IMR-90 (cell line): Measurements from ENCODE around the gene ZNF346. TPM values are rescaled to one million over a fixed set of nuclear protein-coding genes. Genes with fewer than 3 reads are reported as not detected.
"Not testable (repeated sequence)": the region's sequence is repeated elsewhere in the genome, so short reads cannot be mapped to it uniquely, and the experiment has no call there.

ENCODE experiments used
- ATAC-seq: fragments of 200-7000 bp; cut with Tn5 transposase; 2 replicates; pipeline ENCODE4 v1.9.1; 2020; ENCODE audit warnings: low read depth, mild to moderate bottlenecking, moderate library complexity
- BruUV-seq: library from RNA; stranded (reverse); fragments of 400-500 nt; replicated peaks from 2 replicates; lab custom pipeline; 2021; lab: Mats Ljungman, UMichigan
- CTCF ChIA-PET: fragments of 300-600 bp; formaldehyde crosslinking; extraction: SDS; loops from one replicate; lab custom pipeline; 2021; ENCODE audit warnings: antibody characterized with exemption; lab: Yijun Ruan, JAX
- POLR2A ChIA-PET: fragments of 300-600 bp; sonication (Branson Sonifier 250); formaldehyde crosslinking; loops from one replicate; lab custom pipeline; 2022; ENCODE audit warnings: antibody characterized with exemption; ENCODE audit not compliant: unreplicated experiment; lab: Charles Lee
- DNase-seq: peaks from one replicate; pipeline ENCODE4 v3.0.0; 2013
- H2AFZ ChIP-seq: replicated peaks from 2 replicates; pipeline ENCODE3; 2013; ENCODE audit warnings: low read length, mild to moderate bottlenecking; ENCODE audit not compliant: poor library complexity
- H2AK5ac ChIP-seq: 2 replicates; pipeline ENCODE4 v1.6.1; 2013; ENCODE audit warnings: low read depth, low read length, inconsistent platforms
- H2AK9ac ChIP-seq: replicated peaks from 2 replicates; pipeline ENCODE3; 2013; ENCODE audit warnings: mild to moderate bottlenecking, low read depth, low read length, moderate library complexity; ENCODE audit not compliant: poor library complexity
- H2BK120ac ChIP-seq: 2 replicates; pipeline ENCODE4 v1.6.1; 2013; ENCODE audit warnings: low read depth, low read length, inconsistent platforms
- H2BK15ac ChIP-seq: 3 replicates; pipeline ENCODE4 v1.6.1; 2013; ENCODE audit warnings: low read depth, low read length, inconsistent platforms
- H2BK20ac ChIP-seq: 2 replicates; pipeline ENCODE4 v1.6.1; 2013; ENCODE audit warnings: low read depth, mild to moderate bottlenecking, inconsistent platforms, low read length, moderate library complexity
- H2BK5ac ChIP-seq: 2 replicates; pipeline ENCODE4 v1.6.1; 2013; ENCODE audit warnings: mild to moderate bottlenecking, low read depth, low read length, inconsistent platforms; ENCODE audit not compliant: poor library complexity, severe bottlenecking
- H3K14ac ChIP-seq: replicated peaks from 2 replicates; pipeline ENCODE4 v1.6.1; 2013; ENCODE audit warnings: low read depth, low read length, inconsistent platforms
- H3K18ac ChIP-seq: 2 replicates; pipeline ENCODE4 v1.6.1; 2013; ENCODE audit warnings: low read depth, low read length, control low read depth
- H3K23ac ChIP-seq: 2 replicates; pipeline ENCODE4 v1.6.1; 2013; ENCODE audit warnings: low read depth, low read length, inconsistent platforms
- H3K27ac ChIP-seq: 2 replicates; pipeline ENCODE4 v1.5.1; 2013; ENCODE audit warnings: mild to moderate bottlenecking, control low read depth, low read length; ENCODE audit not compliant: insufficient read depth
- H3K27me3 ChIP-seq: 2 replicates; pipeline ENCODE4 v1.6.1; 2013; ENCODE audit warnings: low read length; ENCODE audit not compliant: control insufficient read depth, insufficient read depth
- H3K36me3 ChIP-seq: 2 replicates; pipeline ENCODE4 v1.6.1; 2013; ENCODE audit warnings: low read length, mixed read lengths; ENCODE audit not compliant: control insufficient read depth, insufficient read depth
- H3K4ac ChIP-seq: 2 replicates; pipeline ENCODE4 v1.6.1; 2013; ENCODE audit warnings: low read depth, low read length, inconsistent platforms
- H3K4me1 ChIP-seq: 2 replicates; pipeline ENCODE4 v1.6.1; 2013; ENCODE audit warnings: low read length, mixed read lengths; ENCODE audit not compliant: control insufficient read depth, insufficient read depth
- H3K4me2 ChIP-seq: 2 replicates; pipeline ENCODE4 v1.6.1; 2013; ENCODE audit warnings: low read depth, mild to moderate bottlenecking, control low read depth, low read length, moderate library complexity
- H3K4me3 ChIP-seq: 2 replicates; pipeline ENCODE4 v1.5.1; 2013; ENCODE audit warnings: low read depth, mild to moderate bottlenecking, control low read depth, low read length, moderate library complexity; ENCODE audit not compliant: insufficient read depth
- H3K56ac ChIP-seq: 2 replicates; pipeline ENCODE4 v1.6.1; 2013; ENCODE audit warnings: low read length, inconsistent platforms; ENCODE audit not compliant: insufficient read depth; ENCODE audit errors: extremely low read depth
- H3K79me1 ChIP-seq, 2 experiments: 2 replicates each; pipeline ENCODE4 v1.6.1; 2013; ENCODE audit warnings: low read length in 2 of 2, inconsistent platforms in 1 of 2, low read depth in 1 of 2
- H3K9ac ChIP-seq: 2 replicates; pipeline ENCODE4 v1.6.1; 2013; ENCODE audit warnings: low read depth, low read length, control low read depth
- H3K9me1 ChIP-seq: 2 replicates; pipeline ENCODE4 v1.6.1; 2013; ENCODE audit warnings: low read length, inconsistent platforms; ENCODE audit not compliant: insufficient read depth
- H3K9me3 ChIP-seq: 2 replicates; pipeline ENCODE4 v1.6.1; 2013; ENCODE audit warnings: low read length; ENCODE audit not compliant: control insufficient read depth, insufficient read depth
- H4K20me1 ChIP-seq: 2 replicates; pipeline ENCODE4 v1.6.1; 2013; ENCODE audit warnings: low read length, inconsistent platforms; ENCODE audit not compliant: insufficient read depth
- H4K5ac ChIP-seq: 2 replicates; pipeline ENCODE4 v1.6.1; 2013; ENCODE audit warnings: mild to moderate bottlenecking, low read depth, low read length, control low read depth
- H4K8ac ChIP-seq, 2 experiments: 2 replicates each; pipeline ENCODE4 v1.6.1; 2013; ENCODE audit warnings: low read depth in 2 of 2, low read length in 2 of 2, control low read depth in 1 of 2, inconsistent platforms in 1 of 2
- H4K91ac ChIP-seq: 2 replicates; pipeline ENCODE4 v1.6.1; 2013; ENCODE audit warnings: low read depth, low read length, inconsistent platforms; ENCODE audit not compliant: insufficient read depth
- CHD1 ChIP-seq: IDR thresholded peaks from 2 replicates; pipeline ENCODE4 v1.6.1; 2012; ENCODE audit warnings: low read depth, low read length, improper control_type of control experiment
- ELK1 ChIP-seq: fragments of 150-350 bp; IDR thresholded peaks from 2 replicates; pipeline ENCODE4 v1.6.1; 2016; ENCODE audit warnings: low read depth, mild to moderate bottlenecking, low read length, moderate library complexity, borderline replicate concordance
- FOS ChIP-seq: fragments of 150-350 bp; IDR thresholded peaks from 2 replicates; pipeline ENCODE4 v1.6.1; 2016; ENCODE audit warnings: low read depth, low read length
- MAFK ChIP-seq: IDR thresholded peaks from 2 replicates; pipeline ENCODE4 v1.6.1; 2012; ENCODE audit warnings: low read depth, low read length, improper control_type of control experiment
- MXI1 ChIP-seq: IDR thresholded peaks from 2 replicates; pipeline ENCODE4 v1.6.1; 2012; ENCODE audit warnings: low read depth, mild to moderate bottlenecking, low read length, moderate library complexity, borderline replicate concordance
- RCOR1 ChIP-seq: IDR thresholded peaks from 2 replicates; pipeline ENCODE4 v1.6.1; 2012; ENCODE audit warnings: mild to moderate bottlenecking, low read length, improper control_type of control experiment; ENCODE audit not compliant: insufficient replicate concordance
- WGBS, 2 experiments: methylation state at CpG; one replicate each; pipeline versions ENCODE4 v1.1.5 to v1.1.7; 2013; ENCODE audit warnings: missing lambda C conversion rate in 2 of 2; ENCODE audit not compliant: insufficient read length in 1 of 2; ENCODE audit errors: extremely low coverage in 2 of 2; 5-methylcytosine and 5-hydroxymethylcytosine counted together
- dilution Hi-C: fragments of 300-500 bp; cut with HindIII; formaldehyde crosslinking; loops from one replicate; pipeline ENCODE4 v1.14.3; 2018; ENCODE audit warnings: low sequenced_read_pairs; ENCODE audit not compliant: unreplicated experiment
- in situ Hi-C: fragments of 300-500 bp; cut with MboI; formaldehyde crosslinking; loops from 3 replicates; pipeline ENCODE4 v1.14.3; 2019; ENCODE audit warnings: low sequenced_read_pairs, inconsistent platforms, mixed read lengths
- intact Hi-C: fragments of 100-400 bp; cut with micrococcal nuclease; formaldehyde crosslinking; loops from 2 replicates; pipeline ENCODE4 v1.10.0; 2022
- polyA plus RNA-seq, 3 experiments: library from polyadenylated mRNA; depleted of rRNA; stranded (reverse); fragments of >200 nt; gene quantifications; 2 replicates each; pipeline ENCODE4 v1.2.3, GENCODE V29; 2012; ENCODE audit warnings: low replicate concordance in 1 of 3
- total RNA-seq: library from RNA; depleted of rRNA; stranded (reverse); fragments of >200 nt; gene quantifications from 2 replicates; pipeline ENCODE4 v1.2.3, GENCODE V29; 2012
- TF ChIP-seq, protein P1 (sequence below): fragments of 150-350 bp; IDR thresholded peaks from 2 replicates; pipeline ENCODE4 v1.6.1; 2017; ENCODE audit warnings: mild to moderate bottlenecking, antibody characterized with exemption, low read length, low read depth

ZNF346 gene
- total and polyA plus RNA-seq, 2 of the 4 experiments (the other 2 are of a cell fraction), result 15.1 to 17.0 TPM

- H3K4me2 ChIP-seq, result no peak overlapping the region
- H3K27me3 ChIP-seq, result no peaks in the 10 kb centered on the region
- in situ Hi-C loops (no loop called here), intact Hi-C loops (no loop called here), dilution Hi-C loops (no loop called here)
- no peak overlapping the region for H4K8ac ChIP-seq
- H2AFZ ChIP-seq, result no peak overlapping the region
- no peak for DNase-seq
- H4K5ac ChIP-seq, result no peak overlapping the region
- H3K9me1 ChIP-seq, result peaks cover 21% of the 10 kb centered on the region
- no peak overlapping the region for H4K91ac ChIP-seq
- H2BK15ac ChIP-seq, result no peak overlapping the region
- no CpG with 5 or more reads among the region's 5 CpGs for WGBS, 2 experiments
- no peak overlapping the region for H3K14ac ChIP-seq
- H3K9me3 ChIP-seq, result peaks cover 2% of the 10 kb centered on the region; the same call in 1 of the 2 replicates
- no peak overlapping the region for H3K56ac ChIP-seq
- H3K4me3 ChIP-seq, result no peak overlapping the region
- no peak overlapping the region for H2BK5ac ChIP-seq
- H2AK9ac ChIP-seq, result no peak overlapping the region
- H3K27ac ChIP-seq, result no peak overlapping the region
- H3K4ac ChIP-seq, result no peak overlapping the region
- H3K9ac ChIP-seq, result no peak overlapping the region
- H3K4me1 ChIP-seq, result peaks cover 12% of the 10 kb centered on the region
- no peaks in the 10 kb centered on the region for H3K36me3 ChIP-seq
- H3K23ac ChIP-seq, result no peak overlapping the region
- no peak overlapping the region for H3K18ac ChIP-seq
- ChIA-PET POLR2A (no interaction called here), CTCF (no interaction called here)
- ATAC-seq, result no peak
- peaks cover 76% of the 10 kb centered on the region for H4K20me1 ChIP-seq
- H2BK20ac ChIP-seq, result no peak overlapping the region
- peaks cover 16 to 67% of the 10 kb centered on the region in 2 experiments for H3K79me1 ChIP-seq
- TF ChIP-seq RCOR1 (no peak), FOS (no peak), ELK1 (no peak), MXI1 (no peak), MAFK (no peak), CHD1 (no peak)
- TF ChIP-seq, protein P1, sequence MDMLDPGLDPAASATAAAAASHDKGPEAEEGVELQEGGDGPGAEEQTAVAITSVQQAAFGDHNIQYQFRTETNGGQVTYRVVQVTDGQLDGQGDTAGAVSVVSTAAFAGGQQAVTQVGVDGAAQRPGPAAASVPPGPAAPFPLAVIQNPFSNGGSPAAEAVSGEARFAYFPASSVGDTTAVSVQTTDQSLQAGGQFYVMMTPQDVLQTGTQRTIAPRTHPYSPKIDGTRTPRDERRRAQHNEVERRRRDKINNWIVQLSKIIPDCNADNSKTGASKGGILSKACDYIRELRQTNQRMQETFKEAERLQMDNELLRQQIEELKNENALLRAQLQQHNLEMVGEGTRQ, result no peak
- no peak overlapping the region for H2BK120ac ChIP-seq
- BruUV-seq, result no TSS peak
- H2AK5ac ChIP-seq, result no peak overlapping the region
Observed at GRCh38 chr5:176998828-176999227, 23.7 kb upstream of the ZNF346 start.

GRCh38 chr5:176999526-176999925, 23.0 kb upstream of the ZNF346 start:
- CTCF ChIA-PET, H2BK120ac ChIP-seq, H3K4ac ChIP-seq, H3K9ac ChIP-seq, H3K9me3 ChIP-seq, H2BK15ac ChIP-seq, H2BK20ac ChIP-seq, DNase-seq, POLR2A ChIA-PET, H3K36me3 ChIP-seq, H3K14ac ChIP-seq, H4K5ac ChIP-seq, H3K4me2 ChIP-seq, H4K8ac ChIP-seq, H2AK5ac ChIP-seq, H3K56ac ChIP-seq, H4K91ac ChIP-seq, H3K4me3 ChIP-seq, H3K27ac ChIP-seq, ATAC-seq, H2AK9ac ChIP-seq, H2AFZ ChIP-seq, H3K23ac ChIP-seq, intact Hi-C loops, dilution Hi-C loops, H3K18ac ChIP-seq, in situ Hi-C loops, BruUV-seq, H3K27me3 ChIP-seq, H2BK5ac ChIP-seq: not testable (repeated sequence)
- Histone ChIP-seq H3K79me1 (peaks cover 16 to 67% of the 10 kb centered on the region in 2 experiments), H3K4me1 (peaks cover 11% of the 10 kb centered on the region), H4K20me1 (peaks cover 78% of the 10 kb centered on the region), H3K9me1 (peaks cover 22% of the 10 kb centered on the region)
